GM12892 (cell line): Measurements from ENCODE around the gene GPR32.
"Not testable (repeated sequence)": the region's sequence is repeated elsewhere in the genome, so short reads cannot be mapped to it uniquely, and the experiment has no call there.

Experiments
- DNase-seq: peaks from one replicate; pipeline ENCODE4 v3.0.0; 2011; ENCODE audit not compliant: insufficient read length
- FAIRE-seq: peaks from 2 replicates; lab custom pipeline; 2011; peaks lifted over from hg19 to GRCh38; lab: Jason Lieb, UNC
- POLR2A ChIP-seq: IDR thresholded peaks from 2 replicates; pipeline ENCODE4 v1.6.1; 2011; ENCODE audit warnings: low read depth, low read length, control low read depth
- POLR2AphosphoS5 ChIP-seq: IDR thresholded peaks from 2 replicates; pipeline ENCODE4 v1.6.1; 2011; ENCODE audit warnings: low read depth, low read length, control low read depth
- TAF1 ChIP-seq: IDR thresholded peaks from 2 replicates; pipeline ENCODE4 v1.6.1; 2011; ENCODE audit warnings: low read depth, mild to moderate bottlenecking, control low read depth, low read length, borderline replicate concordance

GPR32 gene

DNA sequence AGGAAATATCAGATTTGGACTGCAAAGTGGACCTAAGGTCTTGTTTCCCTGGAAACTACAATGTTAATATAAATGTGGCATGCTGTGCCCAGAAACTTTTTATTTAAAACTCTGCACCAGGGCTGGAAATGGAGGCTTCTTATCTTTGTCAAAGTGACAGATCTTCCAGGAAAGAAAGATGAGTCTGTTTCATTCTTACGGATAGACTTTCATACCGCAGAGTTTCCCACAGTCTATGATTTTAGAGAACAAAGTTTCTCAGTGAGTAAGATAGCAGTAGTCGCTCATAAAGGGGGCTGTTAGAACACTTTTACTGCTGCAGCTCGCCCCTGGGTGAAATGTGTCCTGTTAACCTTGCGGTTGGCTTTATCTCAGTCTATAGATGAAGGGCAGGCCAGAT, 40.4 kb upstream of the GPR32 start:
- TF ChIP-seq TAF1 (no peak), POLR2A (no peak), POLR2AphosphoS5 (no peak)
- FAIRE-seq (no peak), DNase-seq (no peak)

DNA sequence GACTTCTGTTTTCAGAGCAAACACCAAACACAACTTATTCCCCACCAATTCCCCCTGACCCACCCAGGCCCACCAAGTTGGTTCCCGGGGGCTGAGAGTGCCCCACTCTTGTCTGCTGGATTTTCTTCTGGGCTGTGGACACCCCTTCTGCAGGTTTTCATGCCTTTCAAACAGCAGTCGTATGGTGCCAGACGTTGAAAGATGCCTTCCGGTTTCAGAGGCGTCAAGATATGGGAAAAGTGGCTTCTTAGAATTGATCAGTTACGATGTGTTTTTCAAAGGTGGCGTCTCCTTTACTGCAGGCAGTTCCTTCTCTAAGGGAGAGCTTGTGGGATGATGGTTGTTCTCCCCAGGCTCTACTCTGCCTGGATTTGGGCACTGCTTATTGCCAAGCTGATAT, 34.4 kb upstream of the GPR32 start:
- no peak for TF ChIP-seq POLR2A
- no peak for TF ChIP-seq POLR2AphosphoS5
- TF ChIP-seq TAF1, result no peak
- no peak for FAIRE-seq
- no peak for DNase-seq

DNA sequence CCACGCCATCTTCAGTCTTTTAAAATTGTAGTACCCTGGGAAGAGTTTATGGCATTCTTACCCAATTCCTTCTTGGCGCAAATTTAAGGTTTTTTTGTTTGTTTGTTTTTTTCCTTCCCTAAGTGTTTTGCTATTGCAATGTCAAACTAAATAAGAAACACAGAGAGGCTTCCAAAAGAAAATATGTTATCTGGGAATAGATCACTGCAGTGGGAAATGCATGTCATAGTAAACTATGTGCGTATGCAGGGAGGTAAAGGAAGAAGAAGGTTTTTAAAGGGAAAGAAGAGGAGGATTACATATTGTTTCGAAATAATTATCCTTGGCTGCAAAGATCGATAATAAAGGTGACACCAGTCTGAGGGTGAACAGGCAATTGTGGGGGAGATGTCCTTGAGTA, 33.9 kb upstream of the GPR32 start:
- DNase-seq (no peak), FAIRE-seq (no peak)
- no peak for TF ChIP-seq POLR2A
- TF ChIP-seq POLR2AphosphoS5, result no peak
- TF ChIP-seq TAF1, result no peak

DNA sequence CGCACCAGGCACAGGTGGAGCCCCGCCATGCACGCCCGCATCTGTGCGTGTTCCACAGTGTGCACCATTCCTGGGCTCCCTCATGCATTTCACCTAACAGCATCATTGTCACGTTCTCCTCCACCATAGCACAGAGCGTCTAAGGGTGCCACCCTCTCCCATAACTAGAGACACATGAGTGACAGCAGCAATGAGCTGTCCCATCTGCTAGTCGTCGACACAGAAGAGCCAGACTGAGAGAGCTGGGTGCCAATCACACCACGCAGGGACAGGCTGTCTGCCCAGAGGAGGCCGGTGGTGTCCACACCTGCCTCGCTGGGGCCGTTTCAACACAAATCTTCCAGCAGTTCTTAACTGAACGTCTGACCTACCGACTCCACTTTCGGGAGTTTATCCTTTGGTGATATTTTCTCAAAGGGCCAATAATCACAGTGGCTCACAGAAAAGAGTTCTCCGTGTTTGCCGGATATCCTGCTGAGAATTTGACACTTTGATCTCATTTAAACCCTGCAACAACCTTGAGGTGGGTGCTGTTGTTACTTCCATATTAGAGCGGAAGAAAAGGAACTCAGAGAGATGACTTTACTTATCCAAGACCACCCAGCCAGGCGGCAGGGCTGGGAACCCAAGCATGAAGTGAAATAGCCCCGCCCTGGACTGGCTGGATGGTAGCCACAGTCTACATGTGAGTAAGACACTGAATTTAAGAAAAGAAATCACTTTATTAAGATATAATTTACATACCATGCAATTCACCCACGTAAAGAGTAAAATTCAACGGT, 30.9 kb upstream of the GPR32 start:
- DNase-seq (no peak), FAIRE-seq (no peak)
- TF ChIP-seq TAF1 (no peak), POLR2AphosphoS5 (no peak), POLR2A (no peak)

DNA sequence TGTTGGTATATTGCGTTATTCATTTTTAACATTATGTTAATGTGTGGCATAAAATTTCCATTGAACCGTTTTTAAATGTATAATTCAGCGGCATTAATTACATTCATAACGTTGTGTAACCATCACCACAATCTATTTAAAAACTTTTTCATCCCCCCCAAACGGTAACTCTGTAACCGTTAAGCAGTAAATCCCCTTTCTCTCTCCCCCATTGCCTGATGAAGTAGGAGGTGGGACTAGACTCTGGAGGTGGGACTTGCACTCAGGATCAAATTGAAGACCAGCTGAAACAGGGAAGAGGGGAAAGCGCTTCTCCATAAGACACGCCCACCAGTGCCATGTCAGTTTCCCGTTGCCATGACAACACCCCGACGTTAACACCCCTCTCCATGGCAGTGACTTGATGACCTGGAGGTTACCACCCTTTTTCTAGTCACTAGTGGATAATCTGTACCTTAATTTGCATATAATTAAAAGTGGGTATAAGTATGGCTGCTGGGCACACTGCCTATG, 30.3 kb upstream of the GPR32 start:
- FAIRE-seq (no peak), DNase-seq (no peak)
- TF ChIP-seq POLR2A (no peak), TAF1 (no peak), POLR2AphosphoS5 (no peak)

DNA sequence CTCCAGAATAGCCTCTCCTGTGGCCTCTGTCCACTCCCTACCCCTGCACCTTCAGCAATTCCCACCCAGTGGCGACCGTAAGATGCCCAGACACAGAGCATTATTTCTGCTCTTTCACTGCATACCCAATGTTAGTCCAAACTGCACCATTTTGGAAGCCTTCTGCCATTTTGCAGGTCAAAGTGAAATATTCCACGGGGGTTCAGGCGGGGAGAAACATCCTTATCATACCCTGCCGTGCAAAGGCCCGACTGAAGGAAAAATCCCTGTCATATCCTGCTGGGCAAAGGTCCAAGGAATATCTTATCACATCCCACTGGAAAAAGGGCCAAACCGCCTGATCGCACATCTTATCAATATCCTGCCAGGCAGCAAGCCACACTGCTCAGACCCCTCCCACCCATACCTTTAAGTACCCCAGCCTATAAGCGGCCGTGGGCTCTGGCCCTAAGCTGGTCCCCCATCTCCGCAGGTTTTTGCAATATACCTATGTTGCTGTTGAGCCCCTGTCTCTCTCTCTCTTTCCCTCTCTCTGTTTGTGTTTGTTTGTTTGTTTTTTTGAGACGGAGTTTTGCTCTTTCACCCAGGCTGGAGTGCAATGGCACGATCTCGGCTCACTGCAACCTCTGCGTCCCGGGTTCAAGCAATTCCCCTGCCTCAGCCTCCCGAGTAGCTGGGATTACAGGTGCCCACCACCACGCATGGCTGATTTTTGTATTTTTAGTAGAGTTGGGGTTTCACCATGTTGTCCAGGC, 28.9 kb upstream of the GPR32 start:
- no peak for TF ChIP-seq POLR2A
- no peak for TF ChIP-seq POLR2AphosphoS5
- TF ChIP-seq TAF1, result no peak
- DNase-seq (no peak), FAIRE-seq (no peak)

DNA sequence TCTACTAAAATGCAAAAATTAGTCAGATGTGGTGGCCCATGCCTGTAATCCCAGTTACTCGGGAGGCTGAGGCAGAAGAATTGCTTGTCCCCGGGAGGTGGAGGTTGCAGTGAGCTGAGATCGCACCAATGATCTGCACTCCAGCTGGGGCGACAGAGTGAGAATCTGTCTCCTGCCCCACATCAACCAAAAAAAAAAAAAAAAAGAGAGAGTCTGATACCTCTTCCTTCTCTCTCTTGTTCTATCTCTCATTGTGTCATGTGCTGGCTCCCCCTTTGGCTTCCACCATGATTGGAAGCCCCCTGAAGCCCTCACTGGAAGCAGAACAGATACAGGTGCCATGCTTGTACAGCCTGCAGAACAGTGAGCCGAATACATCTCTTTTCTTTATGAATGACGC, 26.7 kb upstream of the GPR32 start:
- FAIRE-seq (no peak), DNase-seq (no peak)
- TF ChIP-seq POLR2A (no peak), POLR2AphosphoS5 (no peak), TAF1 (no peak)

DNA sequence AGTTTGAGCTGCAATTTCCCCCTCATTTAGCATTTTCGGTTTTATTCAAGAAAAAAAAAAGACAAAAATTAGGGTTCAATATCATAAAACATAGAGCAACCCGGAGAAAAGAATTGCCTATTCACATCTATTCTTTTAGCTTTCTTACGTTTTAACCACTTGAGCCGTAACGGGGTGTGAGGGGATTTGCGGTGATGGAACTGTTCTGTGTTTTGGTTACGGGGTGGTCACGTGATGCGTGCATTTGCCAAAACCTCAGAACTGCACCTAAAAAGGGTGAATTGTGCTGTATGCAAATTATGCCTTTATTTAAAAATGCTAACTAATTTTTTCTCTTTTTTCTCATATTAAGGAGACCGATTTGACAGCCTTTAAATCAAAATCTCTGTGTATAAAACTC, 25.0 kb upstream of the GPR32 start:
- FAIRE-seq (no peak), DNase-seq (no peak)
- no peak for TF ChIP-seq POLR2AphosphoS5
- no peak for TF ChIP-seq POLR2A
- no peak for TF ChIP-seq TAF1

DNA sequence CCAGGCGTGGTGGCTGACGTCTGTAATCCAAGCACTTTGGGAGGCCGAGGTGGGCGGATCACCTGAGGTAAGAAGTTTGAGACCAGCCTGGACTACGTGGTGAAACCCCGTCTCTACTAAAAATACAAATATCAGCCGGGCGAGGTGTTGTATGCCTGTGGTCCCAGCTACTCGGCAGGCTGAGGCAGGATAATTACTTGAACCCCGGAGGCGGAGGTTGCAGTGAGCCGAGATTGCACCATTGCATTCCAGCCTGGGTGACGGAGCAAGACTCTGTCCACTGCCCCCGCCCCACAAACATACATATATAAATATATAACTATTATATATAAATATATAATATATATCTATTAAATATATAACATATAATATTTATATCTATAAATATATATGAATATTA, 23.1 kb upstream of the GPR32 start:
- FAIRE-seq, DNase-seq: not testable (repeated sequence)

DNA sequence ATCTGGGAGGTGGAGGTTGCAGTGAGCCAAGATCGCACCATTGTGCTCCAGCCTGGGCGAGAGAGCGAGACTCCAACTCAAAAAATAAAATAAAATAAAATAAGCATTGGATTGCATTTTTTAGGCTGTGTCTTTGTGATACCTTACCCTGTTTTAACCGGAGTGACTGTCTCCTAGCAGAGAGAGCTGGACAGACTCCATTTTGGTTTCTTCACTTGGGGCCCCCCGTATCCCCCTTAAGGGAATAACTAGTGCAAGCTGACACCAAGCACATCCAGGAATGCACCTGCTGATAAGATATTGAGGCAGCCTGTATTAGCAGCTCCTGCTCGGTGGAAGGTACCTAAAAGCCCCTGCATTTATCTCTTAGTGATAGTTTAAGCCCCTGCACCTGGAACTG, 20.8 kb upstream of the GPR32 start:
- no peak for DNase-seq
- TF ChIP-seq POLR2A (no peak), POLR2AphosphoS5 (no peak), TAF1 (no peak)
- FAIRE-seq, result no peak

DNA sequence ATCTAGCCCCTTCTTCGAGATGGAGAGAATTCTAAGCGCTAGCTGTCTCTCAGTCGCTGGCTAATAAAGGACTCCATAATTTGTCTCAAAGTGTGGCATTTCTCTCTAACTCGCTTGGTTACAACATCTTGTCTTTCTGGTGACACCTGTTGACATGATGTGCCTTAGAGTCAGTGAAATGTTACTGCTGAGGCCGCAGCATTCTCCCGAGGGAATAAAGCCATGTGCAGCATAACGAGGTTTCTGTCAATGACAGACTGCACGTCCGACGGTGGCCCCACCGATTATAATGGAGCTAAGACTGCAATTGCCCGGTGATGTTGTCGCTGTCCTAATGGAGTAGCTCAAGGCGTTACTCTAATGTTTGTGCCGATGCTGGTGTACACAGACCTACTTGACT, 20.3 kb upstream of the GPR32 start:
- DNase-seq (no peak), FAIRE-seq (no peak)
- TF ChIP-seq TAF1, result no peak
- no peak for TF ChIP-seq POLR2AphosphoS5
- TF ChIP-seq POLR2A, result no peak

DNA sequence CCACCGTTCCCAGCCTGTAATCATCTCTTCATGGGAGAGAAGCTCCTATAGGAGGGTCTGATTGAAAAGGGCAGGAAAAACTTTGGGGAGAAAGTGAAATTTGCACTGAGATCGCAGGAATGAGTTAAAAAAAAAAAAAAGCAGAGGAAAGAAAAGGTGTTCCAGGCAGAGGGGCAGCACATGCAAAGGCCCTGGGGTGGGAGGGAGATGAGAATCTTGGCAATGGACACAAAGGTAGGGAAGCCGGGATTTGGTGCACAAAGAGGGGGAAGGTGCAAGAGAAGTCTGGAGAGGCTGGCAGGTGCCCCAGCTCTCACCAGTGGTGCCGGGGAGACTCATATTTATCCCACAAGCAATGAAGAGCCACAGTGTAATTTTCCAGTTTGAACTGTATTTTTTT, 16.4 kb upstream of the GPR32 start:
- TF ChIP-seq TAF1 (no peak), POLR2AphosphoS5 (no peak)
- FAIRE-seq, result no peak
- no peak for DNase-seq

DNA sequence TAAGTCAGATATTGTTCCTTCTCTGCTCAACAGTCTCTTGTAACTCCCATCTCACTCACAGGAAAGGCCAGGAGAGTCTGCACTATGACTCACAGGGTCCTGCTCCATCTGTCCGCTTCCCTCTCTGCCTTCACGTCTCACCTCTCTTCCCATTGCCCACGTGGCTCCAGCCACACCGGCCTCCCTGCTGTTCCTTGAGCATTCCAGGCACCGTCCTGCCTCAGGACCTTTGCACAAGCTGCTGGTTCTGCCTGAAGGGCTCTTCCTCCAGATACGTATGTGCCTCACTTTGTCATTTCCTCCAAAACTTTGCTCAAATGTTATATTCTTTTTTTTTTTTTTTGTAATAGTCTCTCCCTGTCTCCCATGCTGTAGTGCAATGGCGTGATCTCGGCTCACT, 14.0 kb upstream of the GPR32 start:
- not testable (repeated sequence) for FAIRE-seq, DNase-seq

DNA sequence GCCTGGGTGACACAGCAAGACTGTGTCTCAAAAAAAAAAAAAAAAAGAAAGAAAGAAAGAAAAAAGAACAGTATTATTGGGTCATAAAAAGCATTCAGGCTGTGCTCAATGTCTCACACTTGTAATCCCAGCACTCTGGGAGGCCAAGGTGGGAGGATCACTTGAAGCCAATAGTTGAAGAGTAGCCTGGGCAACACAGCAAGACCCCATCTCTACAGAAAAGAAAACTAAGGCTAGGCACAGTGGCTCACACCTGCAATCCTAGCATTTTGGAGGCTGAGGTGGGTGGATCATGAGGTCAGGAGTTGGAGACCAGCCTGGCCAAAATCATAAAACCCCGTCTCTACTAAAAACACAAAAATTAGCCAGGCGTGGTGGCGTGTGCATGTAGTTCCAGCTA, 12.6 kb upstream of the GPR32 start:
- not testable (repeated sequence) for DNase-seq

DNA sequence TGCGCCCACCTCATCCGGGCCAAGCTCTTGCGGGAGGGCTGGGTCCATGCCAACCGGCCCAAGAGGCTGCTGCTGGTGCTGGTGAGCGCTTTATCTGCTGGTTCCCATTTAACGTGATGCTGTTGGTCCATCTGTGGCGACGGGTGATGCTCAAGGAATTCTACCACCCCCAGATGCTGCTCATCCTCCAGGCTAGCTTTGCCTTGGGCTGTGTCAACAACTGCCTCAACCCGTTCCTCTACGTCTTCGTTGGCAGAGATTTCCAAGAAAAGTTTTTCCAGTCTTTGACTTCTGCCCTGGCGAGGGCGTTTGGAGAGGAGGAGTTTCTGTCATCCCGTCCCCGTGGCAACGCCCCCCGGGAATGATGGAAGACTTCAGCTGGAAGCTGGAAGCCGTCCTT, 11.2 kb upstream of the GPR32 start:
- not testable (repeated sequence) for DNase-seq, FAIRE-seq

More for the DNA sequence above, 12.6 kb upstream of the GPR32 start:
- not testable (repeated sequence) for FAIRE-seq
